HG02981 (cell line): ENCODE measurements around the gene DUOX1.
"Not testable (repeated sequence)": the region's sequence is repeated elsewhere in the genome, so short reads cannot be mapped to it uniquely, and the experiment has no call there.

ENCODE experiments used
- ATAC-seq: cut with Tn5 transposase; IDR thresholded peaks from one replicate; pipeline ENCODE4 v1.9.1; 2021; ENCODE audit warnings: mild to moderate bottlenecking, moderate library complexity; ENCODE audit not compliant: unreplicated experiment

DUOX1 gene

DNA sequence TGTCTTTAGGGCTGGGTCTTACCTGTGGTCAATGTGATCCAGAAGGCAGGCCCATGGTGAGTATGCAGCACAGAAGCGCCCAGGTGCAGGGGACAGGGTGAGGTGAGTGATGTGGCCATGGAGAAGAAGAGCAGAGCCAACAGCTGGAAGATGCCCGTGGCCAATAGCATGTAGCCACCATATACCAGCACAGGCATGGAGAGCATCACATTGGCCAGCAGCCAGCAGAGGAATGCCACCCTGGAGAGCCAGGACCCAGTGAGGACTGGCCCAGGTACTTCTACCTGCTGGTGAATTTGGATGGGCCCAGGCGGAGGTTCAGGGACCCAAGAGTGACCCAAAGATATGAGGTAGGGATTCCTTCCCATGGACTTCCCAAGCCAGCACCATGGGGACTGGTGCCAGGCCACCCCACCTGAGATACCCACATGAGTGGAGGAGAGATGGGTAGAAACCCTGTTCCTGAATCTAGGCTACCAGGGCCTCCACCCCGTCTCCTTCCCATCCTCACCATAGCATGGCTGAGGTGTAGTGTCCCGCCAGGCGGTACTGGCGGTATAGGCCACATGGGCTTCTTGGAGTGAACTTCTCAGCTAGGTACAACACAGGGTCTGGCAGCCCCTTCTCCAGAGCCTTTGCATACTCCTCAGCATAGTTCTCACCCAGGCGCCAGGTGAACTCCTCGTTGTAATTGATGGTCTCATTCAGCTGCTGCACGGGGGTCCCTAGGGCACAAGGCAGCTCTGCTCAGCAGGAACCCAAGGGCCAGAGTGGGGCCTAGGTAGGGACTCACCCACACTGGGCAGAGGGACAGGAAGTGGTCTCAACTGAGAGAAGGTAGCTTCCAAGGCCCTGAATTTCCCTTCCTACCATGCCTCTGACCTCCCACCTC is 9.5 kb upstream of the DUOX1 start:
- no peak for ATAC-seq

DNA sequence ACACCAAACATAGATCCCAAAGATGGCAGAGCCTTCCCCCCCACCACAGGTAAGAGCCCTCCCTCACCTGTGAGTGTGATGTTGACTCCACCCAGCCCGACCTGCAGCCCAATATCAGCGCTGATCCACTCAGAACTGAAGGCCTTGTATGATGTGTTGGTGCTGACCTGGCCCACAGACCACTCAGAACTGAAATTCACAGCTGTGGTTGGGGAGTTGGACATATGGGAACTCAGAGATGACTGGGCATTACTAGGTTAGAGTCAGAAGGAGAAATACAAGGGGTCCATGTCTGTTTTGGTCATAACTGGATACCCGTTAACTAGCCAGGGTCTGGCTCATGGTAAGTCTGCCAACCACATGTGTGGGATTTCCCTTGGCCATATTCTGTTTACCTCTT is 8.8 kb upstream of the DUOX1 start:
- ATAC-seq = no peak

DNA sequence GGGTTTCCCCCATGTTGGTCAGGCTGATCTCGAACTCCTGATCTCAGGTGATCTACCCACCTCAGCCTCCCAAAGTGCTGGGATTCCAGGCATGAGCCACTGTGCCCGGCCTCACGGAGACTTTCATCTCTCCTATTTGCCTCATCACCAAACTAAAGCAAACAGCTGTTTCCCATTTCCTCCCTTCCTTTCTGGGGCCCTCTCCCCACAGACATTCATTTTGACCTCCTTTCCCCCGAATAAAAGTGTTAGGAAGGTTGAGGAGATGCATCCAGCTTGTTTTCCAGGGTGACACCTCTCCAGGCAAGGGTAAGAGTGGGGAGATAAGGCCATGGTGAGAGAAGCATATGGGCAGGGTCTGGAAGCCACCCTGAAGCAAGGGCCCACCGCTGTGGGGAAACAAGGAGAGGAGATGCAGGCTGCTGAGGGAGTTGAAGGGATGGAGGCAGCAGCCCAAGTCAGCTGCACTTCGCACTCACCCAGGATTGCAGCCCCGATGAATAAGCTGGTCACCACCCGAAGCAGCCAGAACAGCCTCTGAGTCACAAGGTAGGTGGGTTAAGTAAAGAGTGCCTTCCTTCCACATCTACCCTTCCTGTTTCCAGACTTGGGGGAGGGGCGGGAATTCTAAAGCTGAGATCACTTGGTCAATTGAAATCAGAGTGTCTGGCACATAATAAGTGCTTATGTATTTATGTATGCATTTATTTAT is 7.9 kb upstream of the DUOX1 start:
- no peak for ATAC-seq

DNA sequence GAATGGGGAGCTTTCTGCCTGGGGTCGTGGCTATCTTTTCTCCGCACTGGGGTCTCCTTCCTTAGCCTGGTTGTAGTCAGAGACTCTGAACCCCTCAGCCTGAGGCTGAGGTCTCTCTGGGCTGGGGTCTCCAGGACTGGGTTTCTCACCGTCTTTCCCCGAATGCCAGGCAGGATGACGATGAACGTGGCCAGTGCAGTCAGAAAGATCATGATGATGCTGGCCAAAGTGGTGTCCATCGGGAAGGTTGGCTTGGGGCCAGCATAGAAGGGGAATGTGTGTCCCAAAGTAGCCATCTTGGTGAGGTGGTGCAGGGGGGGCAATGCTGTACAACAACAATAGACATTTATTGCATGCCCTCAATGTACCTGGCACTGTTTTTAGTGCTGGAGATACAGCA is 7.1 kb upstream of the DUOX1 start:
- no peak for ATAC-seq

DNA sequence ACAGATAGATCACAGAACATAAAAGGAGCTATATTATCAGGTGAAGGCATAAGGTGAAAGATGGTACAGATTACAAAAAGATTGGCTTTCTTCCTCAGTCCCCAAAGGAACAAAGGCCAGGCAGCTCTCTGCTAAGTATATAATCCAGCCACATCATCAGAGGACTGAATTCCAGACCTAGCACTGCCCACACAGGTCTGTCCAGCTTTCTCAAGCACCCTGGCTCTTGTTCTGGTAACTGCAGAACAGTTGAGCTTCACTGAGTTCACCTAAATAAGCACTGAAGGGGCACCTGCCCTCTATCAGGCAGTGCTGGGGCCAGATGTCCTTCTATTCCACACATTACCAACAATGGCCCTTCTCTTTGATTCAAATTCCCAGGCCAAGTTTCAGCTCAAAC is 6.4 kb upstream of the DUOX1 start:
- no peak for ATAC-seq

DNA sequence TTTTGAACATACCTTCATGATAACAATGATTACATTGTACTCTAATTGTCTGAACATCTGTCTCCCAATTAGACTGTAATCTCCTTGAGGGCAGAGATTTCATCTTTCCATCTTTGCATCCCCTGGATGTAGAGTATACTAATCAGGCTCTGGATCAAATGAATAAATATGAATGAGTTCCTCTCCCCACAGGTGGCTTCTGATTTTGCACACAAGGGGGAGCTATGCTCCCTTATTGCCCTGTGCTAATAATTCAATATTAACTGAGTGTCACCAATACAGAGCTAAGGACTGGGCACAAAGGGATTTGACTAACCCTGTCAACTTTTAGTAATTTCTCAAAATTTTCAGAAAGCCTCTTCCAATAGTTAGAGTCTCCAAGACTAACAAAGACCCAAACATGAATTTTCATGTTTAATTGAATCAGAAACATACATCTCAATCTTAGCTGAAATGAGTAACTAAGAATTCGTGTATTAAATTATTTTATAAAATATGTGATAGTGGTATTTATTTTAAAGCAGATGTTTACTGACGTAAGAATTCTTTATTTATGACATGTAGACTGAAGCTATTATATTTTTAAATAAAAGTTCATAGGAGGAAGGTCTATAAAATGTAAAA is 3.1 kb upstream of the DUOX1 start:
- ATAC-seq = no peak

DNA sequence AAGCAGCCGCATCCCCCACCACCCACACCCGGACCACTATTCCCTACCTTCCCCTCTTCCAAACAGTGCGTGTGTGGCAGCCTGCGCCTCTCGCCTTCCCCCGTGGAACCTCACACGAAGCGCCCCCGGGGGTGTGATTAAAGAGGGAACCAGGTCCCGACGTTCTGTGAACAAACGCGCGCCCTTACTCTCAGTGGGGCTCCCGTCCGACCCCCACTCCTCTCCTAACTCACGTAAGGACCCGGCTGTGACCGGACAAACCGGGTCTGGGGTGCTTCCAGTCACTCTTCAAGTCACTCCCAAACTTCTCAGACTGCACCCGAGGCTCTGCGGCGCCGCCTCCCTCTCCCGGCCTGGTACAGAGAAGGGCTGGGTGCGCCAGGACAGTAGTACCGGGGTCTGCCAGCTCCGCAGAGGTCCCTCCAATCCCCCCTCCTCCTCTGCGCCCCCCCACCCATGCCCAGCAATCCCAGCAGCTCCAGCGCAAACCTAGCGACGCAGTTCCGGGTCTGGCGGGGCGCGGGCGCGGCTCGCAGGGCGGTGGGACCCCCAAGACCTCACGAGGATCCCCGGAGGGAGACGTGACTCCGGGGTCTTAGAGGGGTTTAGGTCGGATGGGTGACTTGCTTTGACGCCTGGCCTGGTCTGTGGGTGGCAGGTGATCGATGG is 689 bp upstream of the DUOX1 start:
- ATAC-seq = no peak

DNA sequence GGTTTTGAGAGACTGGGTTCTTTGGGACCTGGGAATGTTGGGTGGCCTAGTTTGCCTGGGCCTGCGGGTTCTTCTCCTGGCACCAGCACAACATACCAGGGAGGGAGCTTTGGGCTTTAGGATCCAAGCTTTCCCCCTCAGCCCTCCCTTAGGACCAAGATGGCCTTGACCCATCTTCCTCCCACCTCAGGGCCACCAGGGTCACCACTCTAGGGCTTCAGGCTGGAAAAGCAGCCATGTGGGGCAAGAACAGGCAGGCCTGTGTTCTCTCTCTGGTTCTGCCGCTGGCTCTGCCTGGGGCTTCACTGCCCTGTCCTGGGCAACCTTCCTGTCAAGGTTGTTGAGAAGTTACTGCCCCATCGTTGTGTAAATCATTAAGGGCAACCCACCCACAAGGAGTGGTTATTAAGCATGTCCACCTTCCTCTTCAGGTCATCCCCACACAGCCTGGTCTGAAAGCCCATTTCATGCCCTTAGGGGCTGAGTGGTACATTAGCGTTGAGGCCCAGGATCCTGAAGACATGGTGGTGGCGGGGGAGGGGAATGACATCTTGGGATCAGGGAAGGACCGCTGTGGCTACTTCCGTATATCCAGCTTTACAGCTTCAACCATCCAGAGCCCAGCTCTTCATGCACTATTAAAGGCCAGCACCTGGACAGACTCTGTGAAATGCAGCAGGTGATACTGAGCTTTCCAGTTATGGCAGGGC is 652 bp downstream of the DUOX1 start:
- no peak for ATAC-seq

DNA sequence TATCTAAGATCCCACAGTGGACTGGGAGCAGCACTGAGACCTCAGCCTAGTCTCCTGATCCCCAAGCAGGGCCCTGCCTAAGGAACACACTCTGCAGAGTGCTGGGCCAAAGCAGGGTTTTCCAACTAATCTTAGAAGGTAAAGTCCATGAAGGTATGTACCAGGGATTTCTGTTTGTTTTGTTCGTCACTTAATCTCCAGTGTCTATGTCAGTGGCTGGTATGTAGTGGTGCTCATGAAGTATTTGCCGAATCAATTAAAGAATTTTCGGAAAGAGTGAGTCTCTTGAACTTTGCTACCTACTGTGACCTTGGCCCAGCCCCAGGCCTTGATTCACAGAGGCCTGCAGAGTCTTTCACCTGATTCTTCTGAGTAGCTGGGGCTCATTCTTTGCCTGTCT is 1.7 kb downstream of the DUOX1 start:
- no peak for ATAC-seq

DNA sequence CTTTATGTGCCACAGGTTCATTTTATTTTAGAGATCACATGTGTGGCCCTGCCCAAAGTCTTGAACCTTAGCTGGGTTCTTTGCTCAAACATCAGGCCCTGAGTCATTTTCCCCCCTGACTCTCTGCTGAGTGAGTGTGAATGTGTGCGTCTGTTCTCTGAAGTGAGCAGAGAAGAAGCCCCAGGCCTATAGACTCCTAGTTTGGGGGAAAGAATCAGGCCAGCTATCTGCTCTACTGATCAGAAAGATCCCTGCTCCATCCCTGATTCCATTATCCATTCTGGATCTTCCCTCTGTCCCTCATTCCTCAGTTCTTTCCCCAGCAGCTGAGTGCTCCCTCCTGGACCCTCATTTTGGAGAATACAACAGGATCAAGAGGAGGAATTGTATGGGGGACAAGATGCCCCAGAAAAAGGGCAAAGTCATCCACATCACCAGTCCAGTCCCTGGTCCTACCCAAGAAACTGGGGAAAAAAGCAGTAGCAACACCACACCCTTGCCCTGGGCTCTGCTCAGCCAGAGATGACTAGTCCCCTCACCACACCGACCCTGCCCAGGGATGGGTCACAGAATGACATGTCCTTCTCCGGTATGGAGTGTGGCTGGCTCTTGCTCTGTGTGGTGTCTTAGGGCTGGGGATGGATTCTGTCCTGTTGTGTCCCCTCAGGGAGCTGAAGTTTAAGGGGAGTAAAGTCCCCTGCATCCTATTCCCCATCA is 3.2 kb downstream of the DUOX1 start:
- ATAC-seq = no peak

DNA sequence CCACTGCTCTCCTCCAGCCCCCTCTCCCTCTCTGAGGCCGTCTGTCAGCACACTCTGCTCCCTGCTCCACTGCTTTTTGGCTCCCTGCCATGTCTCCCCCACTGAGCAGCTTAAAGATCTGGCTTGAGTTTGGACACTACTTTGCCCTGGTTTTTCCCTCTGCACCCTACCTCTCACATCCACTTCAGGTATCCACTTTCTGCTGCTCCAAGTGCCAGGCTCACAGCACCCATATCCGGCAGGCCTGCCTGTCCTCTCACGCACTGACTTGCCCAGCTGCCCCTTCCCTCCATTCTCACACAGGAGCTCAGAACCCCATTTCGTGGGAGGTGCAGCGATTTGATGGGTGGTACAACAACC is 3.7 kb downstream of the DUOX1 start:
- ATAC-seq = no peak

DNA sequence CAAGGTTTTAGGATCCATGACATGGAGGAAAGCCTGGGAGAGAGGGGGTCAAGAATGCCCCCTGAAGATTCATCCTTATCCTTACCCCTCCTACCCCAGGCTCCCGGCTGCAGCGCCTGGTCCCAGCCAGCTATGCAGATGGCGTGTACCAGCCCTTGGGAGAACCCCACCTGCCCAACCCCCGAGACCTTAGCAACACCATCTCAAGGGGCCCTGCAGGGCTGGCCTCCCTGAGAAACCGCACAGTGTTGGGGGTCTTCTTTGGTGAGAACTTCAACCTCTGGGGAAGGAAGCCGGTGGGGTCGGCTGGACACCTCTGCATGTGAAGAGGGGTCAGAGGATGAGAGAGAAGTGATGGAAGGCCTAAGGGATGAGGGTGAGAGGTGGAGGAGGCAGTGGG is 4.3 kb downstream of the DUOX1 start:
- ATAC-seq = no peak

DNA sequence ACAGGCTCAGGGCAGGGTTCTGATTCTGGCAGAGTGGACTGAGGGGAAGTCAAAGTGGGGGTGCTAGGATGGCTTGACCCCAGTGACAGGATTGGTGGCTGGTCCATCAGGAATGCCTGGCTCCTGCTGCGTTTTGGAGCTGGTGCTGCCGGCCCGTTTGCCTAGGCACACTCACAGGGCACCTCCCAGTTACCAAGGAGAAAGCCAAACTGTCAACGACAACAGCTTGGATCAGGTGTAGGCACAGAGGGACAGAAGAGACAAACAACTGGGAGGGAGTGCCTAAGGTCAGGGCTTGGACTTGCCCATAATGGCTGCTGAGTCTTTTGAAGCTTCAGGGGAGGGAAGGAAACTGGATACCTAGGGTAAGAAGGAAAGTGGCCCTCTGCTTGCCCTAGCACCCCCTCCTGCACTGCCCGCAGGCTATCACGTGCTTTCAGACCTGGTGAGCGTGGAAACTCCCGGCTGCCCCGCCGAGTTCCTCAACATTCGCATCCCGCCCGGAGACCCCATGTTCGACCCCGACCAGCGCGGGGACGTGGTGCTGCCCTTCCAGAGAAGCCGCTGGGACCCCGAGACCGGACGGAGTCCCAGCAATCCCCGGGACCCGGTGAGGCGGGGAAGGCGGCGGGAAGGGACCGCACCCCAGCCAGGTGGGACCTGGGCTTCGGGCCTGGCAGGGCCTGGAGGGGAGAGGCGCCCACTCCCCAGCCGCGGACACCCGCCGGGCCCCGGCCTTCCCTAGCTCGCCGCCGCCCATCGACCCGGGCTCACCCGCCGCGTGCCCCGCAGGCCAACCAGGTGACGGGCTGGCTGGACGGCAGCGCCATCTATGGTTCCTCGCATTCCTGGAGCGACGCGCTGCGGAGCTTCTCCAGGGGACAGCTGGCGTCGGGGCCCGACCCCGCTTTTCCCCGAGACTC is 5.1 kb downstream of the DUOX1 start:
- no peak for ATAC-seq

DNA sequence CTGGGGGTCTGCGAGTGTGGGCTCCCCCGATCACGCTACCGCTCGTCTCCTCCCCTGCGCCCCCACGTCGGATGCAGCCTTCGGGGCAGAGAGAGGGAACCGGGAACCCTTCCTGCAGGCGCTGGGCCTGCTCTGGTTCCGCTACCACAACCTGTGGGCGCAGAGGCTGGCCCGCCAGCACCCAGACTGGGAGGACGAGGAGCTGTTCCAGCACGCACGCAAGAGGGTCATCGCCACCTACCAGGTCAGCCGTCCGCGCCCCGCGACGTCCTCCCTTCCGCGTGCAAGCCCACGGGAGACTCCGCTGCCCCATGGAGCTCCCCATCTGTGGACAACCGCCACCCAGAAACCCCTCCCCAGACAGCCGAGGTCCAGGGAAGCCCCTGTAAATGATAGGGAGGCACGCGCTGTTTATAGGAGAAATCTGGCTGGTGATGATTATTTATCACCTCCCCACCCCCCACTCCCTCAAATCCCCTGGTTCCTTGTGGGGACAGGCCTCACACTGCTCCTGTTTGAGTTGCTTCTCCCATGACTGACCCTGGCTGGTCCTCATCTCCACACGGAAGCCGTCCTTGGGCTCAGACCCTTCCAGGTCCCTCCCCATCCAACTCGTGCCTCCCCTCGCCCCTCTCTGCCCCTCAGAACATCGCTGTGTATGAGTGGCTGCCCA is 6.0 kb downstream of the DUOX1 start:
- ATAC-seq = not testable (repeated sequence)

DNA sequence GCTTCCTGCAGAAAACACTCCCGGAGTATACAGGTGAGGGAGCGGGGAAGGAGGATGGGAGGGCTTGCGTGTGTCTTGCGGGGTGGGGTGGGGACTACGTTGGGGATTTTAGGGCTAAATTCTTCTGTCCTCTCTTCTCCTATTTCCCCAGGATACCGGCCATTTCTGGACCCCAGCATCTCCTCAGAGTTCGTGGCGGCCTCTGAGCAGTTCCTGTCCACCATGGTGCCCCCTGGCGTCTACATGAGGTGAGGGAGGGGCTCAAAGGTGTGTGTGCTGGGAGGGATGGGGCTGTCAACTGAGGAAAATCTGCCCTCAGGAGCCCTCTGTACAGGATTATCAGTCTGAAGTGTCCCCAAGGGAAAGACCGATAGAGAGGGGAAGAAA is 6.6 kb downstream of the DUOX1 start:
- ATAC-seq = no peak

DNA sequence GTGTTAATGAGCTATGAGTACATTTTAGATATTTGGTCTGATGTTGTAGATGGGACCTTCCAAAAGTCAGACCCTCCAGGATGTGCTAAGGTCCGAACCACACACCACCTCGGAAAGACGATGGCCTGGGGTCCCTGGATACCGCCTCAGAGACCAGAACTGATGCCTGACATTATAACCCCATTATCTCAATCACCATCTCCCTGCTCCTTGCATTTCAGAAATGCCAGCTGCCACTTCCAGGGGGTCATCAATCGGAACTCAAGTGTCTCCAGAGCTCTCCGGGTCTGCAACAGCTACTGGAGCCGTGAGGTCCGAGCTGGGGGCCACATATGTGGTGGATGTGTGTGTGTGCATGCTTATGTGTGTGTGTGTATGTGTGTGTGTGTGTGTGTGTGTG is 7.9 kb downstream of the DUOX1 start:
- no peak for ATAC-seq

DNA sequence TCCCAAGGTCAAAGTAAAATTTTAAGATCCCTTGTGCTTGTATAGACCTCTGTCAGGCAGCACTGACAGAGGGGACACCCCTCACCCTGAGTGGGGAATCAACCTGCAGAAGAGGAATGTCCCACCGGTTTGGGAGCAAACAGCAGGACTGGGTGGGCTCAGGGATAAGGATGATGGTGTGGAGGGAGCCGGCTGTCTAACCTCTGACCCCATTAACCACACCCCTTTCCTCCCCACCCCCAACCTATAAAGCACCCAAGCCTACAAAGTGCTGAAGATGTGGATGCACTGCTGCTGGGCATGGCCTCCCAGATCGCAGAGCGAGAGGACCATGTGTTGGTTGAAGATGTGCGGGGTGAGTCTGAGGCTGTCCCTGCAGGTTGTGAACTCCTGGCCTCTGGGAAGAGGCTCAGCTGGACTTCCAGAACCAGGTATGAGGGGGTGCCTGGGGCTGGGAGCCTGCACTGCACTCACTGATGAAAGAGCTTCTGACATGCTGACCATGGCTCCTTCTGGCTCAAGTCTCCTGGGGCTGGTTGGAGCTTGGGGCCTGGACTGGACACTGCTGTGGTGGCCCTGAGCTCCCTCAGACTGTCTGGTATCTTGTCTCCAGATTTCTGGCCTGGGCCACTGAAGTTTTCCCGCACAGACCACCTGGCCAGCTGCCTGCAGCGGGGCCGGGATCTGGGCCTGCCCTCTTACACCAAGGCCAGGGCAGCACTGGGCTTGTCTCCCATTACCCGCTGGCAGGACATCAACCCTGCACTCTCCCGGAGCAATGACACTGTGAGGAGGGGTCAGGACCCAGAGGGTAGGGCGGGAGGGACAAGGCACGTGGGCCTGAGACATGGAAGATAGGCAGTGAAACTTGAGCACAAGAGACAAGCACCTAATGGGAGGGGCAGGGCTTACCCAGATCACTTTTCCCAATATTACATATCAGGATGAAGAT is 9.3 kb downstream of the DUOX1 start:
- no peak for ATAC-seq

DNA sequence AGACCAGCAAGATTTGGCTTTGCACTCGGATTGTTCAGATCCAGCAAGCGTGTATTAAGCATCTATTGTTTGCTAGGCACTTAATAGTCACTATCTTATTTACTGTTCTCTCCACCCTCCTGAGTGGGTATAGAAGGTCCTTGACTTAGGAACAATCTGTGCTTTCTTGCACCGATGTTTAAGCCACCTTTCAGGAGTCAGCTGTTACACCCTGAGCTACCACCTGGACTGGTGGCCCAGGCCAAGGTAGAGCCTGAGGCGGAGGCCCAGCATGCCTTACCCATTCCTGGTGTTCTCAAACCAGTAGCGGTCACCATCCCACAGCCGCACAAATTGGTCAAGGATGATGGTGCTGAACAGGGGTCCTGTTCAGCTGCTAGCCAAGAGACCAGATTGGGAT is 10.0 kb downstream of the DUOX1 start:
- ATAC-seq = no peak
